Ovary (tissue), 9 donors: ENCODE results near the gene TPM1. TPM values are rescaled to one million over a fixed set of nuclear protein-coding genes. Genes with fewer than 3 reads are reported as not detected.

ENCODE experiments used
- DNase-seq, 5 donors: peaks; one replicate each; pipeline ENCODE4 v3.0.0-alpha.2; 2019 to 2020
- H3K27ac ChIP-seq, 2 donors: fragments of 200-600 bp; one replicate each; pipeline versions ENCODE4 v1.5.1 to v1.8.0; 2019 to 2022
- H3K27me3 ChIP-seq: fragments of 200-600 bp; one replicate; pipeline ENCODE4 v1.8.0; 2022
- H3K36me3 ChIP-seq: fragments of 200-600 bp; sonication (generic); one replicate; pipeline ENCODE4 v1.5.1; 2019
- H3K4me1 ChIP-seq: one replicate; pipeline ENCODE4 v1.8.1; 2013; ENCODE audit warnings: mild to moderate bottlenecking, moderate library complexity; ENCODE audit not compliant: insufficient read depth
- H3K4me3 ChIP-seq: fragments of 200-600 bp; sonication (generic); one replicate; pipeline ENCODE4 v1.5.1; 2017
- H3K9me3 ChIP-seq, 2 donors: fragments of 200-600 bp in 1 of 2; sonication (generic) in 1 of 2; one replicate each; pipeline versions ENCODE4 v1.5.1 to v1.8.1; 2013 to 2019; ENCODE audit warnings: mild to moderate bottlenecking in 1 of 2, moderate library complexity in 1 of 2
- CTCF ChIP-seq, 3 donors: fragments of 450-650 bp in 2 of 3; fragments of 200-600 bp in 1 of 3; IDR thresholded peaks; one replicate each; pipeline versions ENCODE4 v1.5.1 to v1.8.0; 2016 to 2022; ENCODE audit warnings: antibody characterized with exemption in 3 of 3, mild to moderate bottlenecking in 1 of 3
- EP300 ChIP-seq: sonication (generic); formaldehyde crosslinking; IDR thresholded peaks from one replicate; pipeline ENCODE4 v1.6.1; 2017; ENCODE audit warnings: antibody characterized with exemption
- POLR2A ChIP-seq: fragments of 450-650 bp; IDR thresholded peaks from one replicate; pipeline ENCODE4 v1.6.1; 2017; ENCODE audit warnings: antibody characterized with exemption, mild to moderate bottlenecking, moderate library complexity
- WGBS, 3 donors: extraction: QIAGEN DNeasy Blood & Tissue Kit in 1 of 3; methylation state at CpG; one replicate each; pipeline versions ENCODE4 v1.1.5 to v1.1.7; 2013 to 2017; 5-methylcytosine and 5-hydroxymethylcytosine counted together
- intact Hi-C, 4 donors: fragments of 100-400 bp; cut with DNase I; formaldehyde crosslinking; loops; one replicate each; pipeline versions ENCODE4 v1.11.0 to v1.15.1; 2022 to 2023
- polyA plus RNA-seq, 2 donors: library from polyadenylated mRNA; stranded (reverse); fragments of 200-250 nt in 1 of 2; fragments of 350-450 nt in 1 of 2; fragmentation: Illumina TruSeq in 1 of 2; extraction: RNeasy Lipid Tissue Mini Kit (QIAGEN cat#74804) in 1 of 2; gene quantifications; one replicate each; pipeline ENCODE4 v1.2.3, GENCODE V29; 2013 to 2014
- total RNA-seq, 7 donors: library from RNA; depleted of rRNA in 2 of 7; stranded (reverse); fragments of >200 nt in 2 of 7; fragmentation: NEBNext Ultra II Directional in 3 of 7; extraction: Animal tissue kit (Norgen Biotek cat#: 25700) in 3 of 7; gene quantifications; one replicate each; pipeline versions ENCODE4 v1.1.0 to v1.2.4, GENCODE V29; 2016 to 2023
- donor health status: DM: no; HTN: no; CAD: no; lungs with moderate emphysema.
- donor health status: DM: no; HTN: no; CAD: no.
- donor health status: Bipolar disorder and iron deficiency.
- donor health status: DM: yes; HTN: yes; CAD: no.
- donor health status: DM: no; HTN: no; CAD: no.
- donor health status: DM: yes; HTN: yes; CAD: no.

Gene TPM1
- total and polyA plus RNA-seq, 9 donors = 204 to 695 (median 332) TPM

GRCh38 chr15:63050731-63051155, 8.2 kb downstream of the TPM1 start:
- TF ChIP-seq POLR2A (no peak), CTCF (IDR thresholded peaks at IDR 0.05) (no peak), EP300 (no peak)
- intact Hi-C loops = no loop called here
- no peaks in the 10 kb centered on the region for H3K9me3 ChIP-seq

GRCh38 chr15:63051156-63052066, 8.9 kb downstream of the TPM1 start:
- Histone ChIP-seq H3K4me1 (peaks cover 25% of the 10 kb centered on the region), H3K9me3 (no peaks in the 10 kb centered on the region), H3K4me3 (no peak overlapping the region), H3K27me3 (no peaks in the 10 kb centered on the region), H3K27ac (peak overlapping the region in 1 of 2 donors; percentile 70), H3K36me3 (no peaks in the 10 kb centered on the region)
- DNase-seq = no peak
- 20 to 29% (median 25%) methylated on average over 5 of the region's 5 CpGs for WGBS, 3 donors
- TF ChIP-seq CTCF (IDR thresholded peaks at IDR 0.05) = no peak
- no peak for TF ChIP-seq EP300
- no peak for TF ChIP-seq POLR2A
- intact Hi-C loops = no loop called here

More at GRCh38 chr15:63050731-63051155, 8.2 kb downstream of the TPM1 start:
- Histone ChIP-seq H3K4me3 (no peak overlapping the region), H3K27ac (peak overlapping the region in 1 of 2 donors; percentile 17), H3K36me3 (no peaks in the 10 kb centered on the region), H3K4me1 (peaks cover 23% of the 10 kb centered on the region), H3K27me3 (no peaks in the 10 kb centered on the region)
- DNase-seq = no peak

- 59 to 62% (median 61%) methylated on average over 10 of the region's 10 CpGs for WGBS, 3 donors
- Histone ChIP-seq H3K36me3 (no peaks in the 10 kb centered on the region), H3K4me3 (no peak overlapping the region), H3K9me3 (no peaks in the 10 kb centered on the region), H3K4me1 (peaks cover 26% of the 10 kb centered on the region), H3K27ac (peak overlapping the region in 1 of 2 donors; percentile 70), H3K27me3 (no peaks in the 10 kb centered on the region)
- no peak for DNase-seq
- TF ChIP-seq POLR2A (no peak), CTCF (IDR thresholded peaks at IDR 0.05) (no peak), EP300 (no peak)
- intact Hi-C loops = no loop called here
Observed at GRCh38 chr15:63052077-63052841, 9.7 kb downstream of the TPM1 start.

GRCh38 chr15:63052961-63053698, 10.6 kb downstream of the TPM1 start:
- 30 to 44% (median 33%) methylated on average over 7 of the region's 7 CpGs for WGBS, 3 donors
- H3K27ac ChIP-seq = peak overlapping the region in 1 of 2 donors; percentile 70
- peak; percentile 60 for TF ChIP-seq EP300
- no peak for TF ChIP-seq CTCF (IDR thresholded peaks at IDR 0.05)
- no peak for TF ChIP-seq POLR2A
- no peaks in the 10 kb centered on the region for H3K9me3 ChIP-seq
- no peak overlapping the region for H3K4me3 ChIP-seq
- no peaks in the 10 kb centered on the region for H3K36me3 ChIP-seq
- no peaks in the 10 kb centered on the region for H3K27me3 ChIP-seq
- intact Hi-C loops = no loop called here
- peaks cover 26% of the 10 kb centered on the region for H3K4me1 ChIP-seq
- DNase-seq = peak in 2 of 5 donors; percentile 31 to 52
